NCI-H510A treated with DMSO at 0.1 percent for 48 hours (cell line): ENCODE data around the gene UNC79.

Experiments used
- DNase-seq: peaks from one replicate; lab custom pipeline; 2025; lab: John Stamatoyannopoulos, UW

Gene UNC79

GRCh38 chr14:93663317-93663716, 232.6 kb downstream of the UNC79 start:
- no peak for DNase-seq

- DNase-seq: no peak
These were observed 234.4 kb downstream of the UNC79 start for GRCh38 chr14:93665169-93665568.

GRCh38 chr14:93669632-93670031, 238.9 kb downstream of the UNC79 start:
- no peak for DNase-seq

GRCh38 chr14:93674343-93674742, 243.6 kb downstream of the UNC79 start:
- DNase-seq: no peak

- no peak for DNase-seq
These were observed 244.9 kb downstream of the UNC79 start for GRCh38 chr14:93675651-93676050.

- DNase-seq: no peak
These were observed 245.7 kb downstream of the UNC79 start for GRCh38 chr14:93676416-93676958.

GRCh38 chr14:93682459-93682858, 251.7 kb downstream of the UNC79 start:
- DNase-seq: no peak

- no peak for DNase-seq
These were observed 252.5 kb downstream of the UNC79 start for GRCh38 chr14:93683226-93683625.

GRCh38 chr14:93685121-93685895, 254.6 kb downstream of the UNC79 start:
- DNase-seq: no peak

GRCh38 chr14:93686268-93686667, 255.5 kb downstream of the UNC79 start:
- DNase-seq: no peak

- no peak for DNase-seq
These were observed 257.5 kb downstream of the UNC79 start for GRCh38 chr14:93688239-93688666.

GRCh38 chr14:93688820-93689219, 258.1 kb downstream of the UNC79 start:
- DNase-seq: no peak

- no peak for DNase-seq
These were observed 259.4 kb downstream of the UNC79 start for GRCh38 chr14:93690146-93690545.

- no peak for DNase-seq
These were observed 260.5 kb downstream of the UNC79 start for GRCh38 chr14:93691042-93691780.

- no peak for DNase-seq
These were observed 263.2 kb downstream of the UNC79 start for GRCh38 chr14:93693914-93694313.

GRCh38 chr14:93700928-93701327, 270.2 kb downstream of the UNC79 start:
- no peak for DNase-seq

GRCh38 chr14:93701562-93701961, 270.8 kb downstream of the UNC79 start:
- DNase-seq: no peak

- no peak for DNase-seq
These were observed 272.2 kb downstream of the UNC79 start for GRCh38 chr14:93702946-93703345.

- no peak for DNase-seq
These were observed 273.2 kb downstream of the UNC79 start for GRCh38 chr14:93703941-93704340.

- DNase-seq: no peak
These were observed 274.9 kb downstream of the UNC79 start for GRCh38 chr14:93705513-93706156.

- DNase-seq: no peak
These were observed 275.7 kb downstream of the UNC79 start for GRCh38 chr14:93706360-93706955.

GRCh38 chr14:93707475-93707874, 276.7 kb downstream of the UNC79 start:
- no peak for DNase-seq
